Endodermal cell (in vitro differentiated cells): ENCODE data around the gene DHX34. TPM values are rescaled to one million over a fixed set of nuclear protein-coding genes. Genes with fewer than 3 reads are reported as not detected.
A peak's percentile ranks its signal among the peaks of the same experiment; 100 is the strongest.

Source experiments
- DNase-seq: peaks from one replicate; pipeline ENCODE4 v3.0.0-alpha.2; 2017
- H3K27ac ChIP-seq: 2 replicates; pipeline ENCODE4 v1.5.1; 2013; ENCODE audit warnings: mild to moderate bottlenecking, low read depth, low read length, moderate library complexity
- H3K27me3 ChIP-seq: 2 replicates; pipeline ENCODE4 v1.6.1; 2013; ENCODE audit warnings: mild to moderate bottlenecking, low read length, moderate library complexity; ENCODE audit not compliant: insufficient read depth, control insufficient read depth, poor library complexity, severe bottlenecking
- H3K36me3 ChIP-seq: 2 replicates; pipeline ENCODE4 v1.7.0; 2013; ENCODE audit warnings: mild to moderate bottlenecking, low read length, moderate library complexity; ENCODE audit not compliant: control insufficient read depth, insufficient read depth
- H3K4me1 ChIP-seq: one replicate; pipeline ENCODE4 v1.7.0; 2013; ENCODE audit warnings: low read length; ENCODE audit not compliant: control insufficient read depth, insufficient read depth
- H3K4me3 ChIP-seq: 2 replicates; pipeline ENCODE4 v1.5.1; 2013; ENCODE audit warnings: mild to moderate bottlenecking, low read length, moderate library complexity
- H3K9ac ChIP-seq: 2 replicates; pipeline ENCODE4 v1.6.1; 2013; ENCODE audit warnings: mild to moderate bottlenecking, low read length, moderate library complexity; ENCODE audit not compliant: poor library complexity, severe bottlenecking; ENCODE audit errors: extremely low read depth
- H3K9me3 ChIP-seq: 2 replicates; pipeline ENCODE4 v1.6.1; 2013; ENCODE audit warnings: mild to moderate bottlenecking, low read length, moderate library complexity; ENCODE audit not compliant: control insufficient read depth
- H3K27ac Mint-ChIP-seq: 2 replicates; pipeline ENCODE4 v1.8.0; 2020; ENCODE audit warnings: mixed read lengths
- H3K27me3 Mint-ChIP-seq: 2 replicates; pipeline ENCODE4 v1.8.0; 2021; ENCODE audit warnings: mild to moderate bottlenecking, mixed read lengths; ENCODE audit not compliant: insufficient read depth
- H3K36me3 Mint-ChIP-seq: 2 replicates; pipeline ENCODE4 v1.8.0; 2020; ENCODE audit warnings: low read depth, mixed read lengths
- H3K4me1 Mint-ChIP-seq: 2 replicates; pipeline ENCODE4 v1.8.0; 2020; ENCODE audit warnings: mixed read lengths
- H3K4me3 Mint-ChIP-seq: 2 replicates; pipeline ENCODE4 v1.8.0; 2020; ENCODE audit warnings: mild to moderate bottlenecking, moderate library complexity, mixed read lengths
- H3K9me3 Mint-ChIP-seq: 2 replicates; pipeline ENCODE4 v1.8.0; 2020; ENCODE audit warnings: mild to moderate bottlenecking, mixed read lengths
- WGBS, 2 experiments: methylation state at CpG; one replicate each; pipeline versions ENCODE4 v1.1.5 to v1.1.7; 2013; ENCODE audit warnings: missing lambda C conversion rate in 2 of 2, mixed read lengths in 1 of 2; ENCODE audit not compliant: insufficient coverage in 1 of 2, insufficient read length in 1 of 2; 5-methylcytosine and 5-hydroxymethylcytosine counted together
- total RNA-seq, 2 donors: library from RNA; stranded (reverse); fragmentation: NEBNext Ultra II Directional in 1 of 2; extraction: Animal tissue kit (Norgen Biotek cat#: 25700) in 1 of 2; gene quantifications; 2 replicates in 1 of 2; 3 replicates in 1 of 2; pipeline ENCODE4 v1.2.1, GENCODE V29; 2021
- TF ChIP-seq, protein P1 (sequence below): fragments of 200-600 bp; sonication (generic); conservative IDR thresholded peaks from 2 replicates; pipeline ENCODE4 v1.5.0; 2021; ENCODE audit warnings: antibody characterized with exemption, mild to moderate bottlenecking

DHX34 gene
- total RNA-seq, 2 donors from 2014 or later: 36.9 to 43.9 TPM

DNA sequence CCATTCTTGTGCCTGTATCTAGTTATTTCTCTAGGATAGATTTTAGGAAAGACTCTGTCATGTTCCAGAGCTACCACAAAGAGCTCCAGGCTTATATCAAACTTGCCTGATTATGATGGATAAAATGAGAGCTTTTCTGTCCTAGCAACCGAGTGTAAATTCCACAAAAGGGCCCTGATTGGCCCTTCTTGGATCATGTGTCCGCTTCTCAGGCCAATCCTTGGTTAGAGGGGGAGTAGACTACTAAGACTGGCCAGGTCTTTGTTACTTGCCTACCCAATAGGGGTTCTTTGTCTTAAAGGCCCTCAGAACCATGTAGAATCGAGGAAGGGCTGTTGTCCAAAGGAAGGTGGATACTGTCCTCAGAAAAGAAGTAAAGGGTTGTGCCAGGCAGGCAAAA, 2.4 kb downstream of the DHX34 start:
- H3K4me1 ChIP-seq: no peaks in the 10 kb centered on the region
- H3K9me3 ChIP-seq: no peaks in the 10 kb centered on the region
- Mint-ChIP-seq H3K27ac (no peak overlapping the region), H3K36me3 (peaks cover 59% of the 10 kb centered on the region), H3K27me3 (peaks cover 3% of the 10 kb centered on the region), H3K4me3 (peak overlapping the region; percentile 23), H3K9me3 (peaks cover 3% of the 10 kb centered on the region), H3K4me1 (peaks cover 15% of the 10 kb centered on the region)
- no peaks in the 10 kb centered on the region for H3K27me3 ChIP-seq
- peak; percentile 75 for DNase-seq
- peaks cover 53% of the 10 kb centered on the region for H3K36me3 ChIP-seq
- no peak overlapping the region for H3K4me3 ChIP-seq
- TF ChIP-seq, protein P1, sequence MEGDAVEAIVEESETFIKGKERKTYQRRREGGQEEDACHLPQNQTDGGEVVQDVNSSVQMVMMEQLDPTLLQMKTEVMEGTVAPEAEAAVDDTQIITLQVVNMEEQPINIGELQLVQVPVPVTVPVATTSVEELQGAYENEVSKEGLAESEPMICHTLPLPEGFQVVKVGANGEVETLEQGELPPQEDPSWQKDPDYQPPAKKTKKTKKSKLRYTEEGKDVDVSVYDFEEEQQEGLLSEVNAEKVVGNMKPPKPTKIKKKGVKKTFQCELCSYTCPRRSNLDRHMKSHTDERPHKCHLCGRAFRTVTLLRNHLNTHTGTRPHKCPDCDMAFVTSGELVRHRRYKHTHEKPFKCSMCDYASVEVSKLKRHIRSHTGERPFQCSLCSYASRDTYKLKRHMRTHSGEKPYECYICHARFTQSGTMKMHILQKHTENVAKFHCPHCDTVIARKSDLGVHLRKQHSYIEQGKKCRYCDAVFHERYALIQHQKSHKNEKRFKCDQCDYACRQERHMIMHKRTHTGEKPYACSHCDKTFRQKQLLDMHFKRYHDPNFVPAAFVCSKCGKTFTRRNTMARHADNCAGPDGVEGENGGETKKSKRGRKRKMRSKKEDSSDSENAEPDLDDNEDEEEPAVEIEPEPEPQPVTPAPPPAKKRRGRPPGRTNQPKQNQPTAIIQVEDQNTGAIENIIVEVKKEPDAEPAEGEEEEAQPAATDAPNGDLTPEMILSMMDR: no peak
- no peak overlapping the region for H3K9ac ChIP-seq
- H3K27ac ChIP-seq: no peak overlapping the region
- WGBS, 2 experiments: 58 to 87% methylated on average over 2 to 3 of the region's 3 CpGs

DNA sequence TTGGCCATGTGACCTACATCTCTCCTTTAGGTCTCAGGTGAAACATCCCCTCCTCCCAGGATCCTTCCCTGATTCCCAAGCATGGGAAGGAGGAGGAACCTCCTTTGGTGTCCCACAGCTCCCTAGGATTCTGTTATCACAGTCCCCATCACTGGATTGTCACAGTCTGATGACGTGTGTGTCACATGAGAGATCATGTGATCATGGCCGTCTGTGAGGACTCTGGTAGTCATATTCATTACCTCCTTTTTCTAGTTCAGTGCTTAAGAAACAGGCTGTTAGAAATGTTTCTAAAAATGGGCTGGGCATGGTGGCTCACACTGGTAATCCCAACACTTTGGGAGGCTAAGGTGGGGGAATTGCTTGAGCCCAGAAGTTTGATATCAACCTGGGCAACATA, 3.0 kb downstream of the DHX34 start:
- Mint-ChIP-seq H3K4me3 (no peak overlapping the region), H3K4me1 (peaks cover 15% of the 10 kb centered on the region), H3K9me3 (peaks cover 3% of the 10 kb centered on the region), H3K36me3 (peaks cover 64% of the 10 kb centered on the region), H3K27ac (no peak overlapping the region), H3K27me3 (peaks cover 3% of the 10 kb centered on the region)
- no peaks in the 10 kb centered on the region for H3K27me3 ChIP-seq
- H3K9ac ChIP-seq: no peak overlapping the region
- peaks cover 58% of the 10 kb centered on the region for H3K36me3 ChIP-seq
- TF ChIP-seq, protein P1: no peak
- H3K9me3 ChIP-seq: no peaks in the 10 kb centered on the region
- no peak for DNase-seq
- 93% methylated on average over 2 of the region's 2 CpGs; no CpG with 5 or more reads in 1 of the 2 experiments for WGBS, 2 experiments
- no peak overlapping the region for H3K27ac ChIP-seq
- H3K4me3 ChIP-seq: no peak overlapping the region
- no peaks in the 10 kb centered on the region for H3K4me1 ChIP-seq

DNA sequence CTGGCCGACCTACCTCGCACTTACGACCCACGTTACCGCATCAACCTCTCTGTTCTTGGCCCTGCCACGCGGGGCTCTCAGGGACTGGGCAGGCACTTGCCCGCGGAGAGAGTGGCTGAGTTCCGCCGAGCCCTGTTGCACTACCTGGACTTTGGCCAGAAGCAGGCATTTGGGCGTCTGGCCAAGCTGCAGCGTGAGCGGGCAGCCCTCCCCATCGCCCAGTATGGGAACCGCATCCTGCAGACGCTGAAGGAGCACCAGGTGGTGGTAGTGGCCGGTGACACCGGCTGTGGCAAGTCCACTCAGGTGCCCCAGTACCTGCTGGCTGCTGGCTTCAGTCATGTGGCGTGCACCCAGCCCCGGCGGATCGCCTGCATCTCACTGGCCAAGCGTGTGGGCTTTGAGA, 4.2 kb downstream of the DHX34 start:
- Histone ChIP-seq H3K9me3 (no peaks in the 10 kb centered on the region), H3K4me3 (no peak overlapping the region), H3K27ac (no peak overlapping the region), H3K27me3 (no peaks in the 10 kb centered on the region), H3K36me3 (peaks cover 70% of the 10 kb centered on the region), H3K4me1 (no peaks in the 10 kb centered on the region), H3K9ac (no peak overlapping the region)
- Mint-ChIP-seq H3K27me3 (peaks cover 3% of the 10 kb centered on the region), H3K27ac (no peak overlapping the region), H3K36me3 (peaks cover 76% of the 10 kb centered on the region), H3K9me3 (peaks cover 3% of the 10 kb centered on the region), H3K4me3 (no peak overlapping the region), H3K4me1 (peaks cover 15% of the 10 kb centered on the region)
- DNase-seq: no peak
- TF ChIP-seq, protein P1: no peak
- WGBS, 2 experiments: 95 to 96% methylated on average over 15 to 24 of the region's 24 CpGs
